Fibroblast of skin of abdomen (primary cell): ENCODE measurements around the gene SLC2A8.

Experiments used
- DNase-seq: peaks from one replicate; pipeline ENCODE4 v3.0.0-alpha.2; 2013

SLC2A8 gene

GRCh38 chr9:127382541-127382940 is 14.4 kb upstream of the SLC2A8 start:
- no peak for DNase-seq

- no peak for DNase-seq
These were observed 12.8 kb upstream of the SLC2A8 start for GRCh38 chr9:127384016-127384730.

GRCh38 chr9:127384901-127385300 is 12.1 kb upstream of the SLC2A8 start:
- DNase-seq, result no peak

- no peak for DNase-seq
These were observed 10.7 kb upstream of the SLC2A8 start for GRCh38 chr9:127386249-127386648.

- no peak for DNase-seq
These were observed 10.0 kb upstream of the SLC2A8 start for GRCh38 chr9:127386981-127387380.

GRCh38 chr9:127388037-127388855 is 8.7 kb upstream of the SLC2A8 start:
- DNase-seq, result peak; percentile 97

- no peak for DNase-seq
These were observed 8.1 kb upstream of the SLC2A8 start for GRCh38 chr9:127388856-127389238.

GRCh38 chr9:127389381-127390247 is 7.4 kb upstream of the SLC2A8 start:
- DNase-seq, result no peak

- no peak for DNase-seq
These were observed 6.8 kb upstream of the SLC2A8 start for GRCh38 chr9:127390248-127390545.

GRCh38 chr9:127390563-127390962 is 6.4 kb upstream of the SLC2A8 start:
- no peak for DNase-seq

- DNase-seq, result no peak
These were observed 4.8 kb upstream of the SLC2A8 start for GRCh38 chr9:127392166-127392565.

- DNase-seq, result no peak
These were observed 4.0 kb upstream of the SLC2A8 start for GRCh38 chr9:127392976-127393375.

GRCh38 chr9:127393645-127394044 is 3.3 kb upstream of the SLC2A8 start:
- DNase-seq, result peak; percentile 24

- no peak for DNase-seq
These were observed 1.3 kb upstream of the SLC2A8 start for GRCh38 chr9:127395497-127396252.

GRCh38 chr9:127396253-127396807 is 639 bp upstream of the SLC2A8 start:
- no peak for DNase-seq

GRCh38 chr9:127397646-127398274 is 791 bp downstream of the SLC2A8 start:
- DNase-seq, result peak; percentile 9

- no peak for DNase-seq
These were observed 1.3 kb downstream of the SLC2A8 start for GRCh38 chr9:127398275-127398647.

- DNase-seq, result no peak
These were observed 1.9 kb downstream of the SLC2A8 start for GRCh38 chr9:127398715-127399400.

GRCh38 chr9:127399736-127400269 is 2.8 kb downstream of the SLC2A8 start:
- no peak for DNase-seq

GRCh38 chr9:127402401-127403090 is 5.6 kb downstream of the SLC2A8 start:
- no peak for DNase-seq
